ENCODE data around the gene GSG1.

GSG1 gene

GRCh38 chr12:13103391-13104033 is at the start of gene GSG1:
TSS of gene GSG1 (minus strand) at chr12:13103667. CDS start at chr12:13103512, 155 bp downstream.
- peak; percentile 39 for DNase-seq (ENCODE audit: low spot score)

GRCh38 chr12:13153180-13153579 is 49.7 kb upstream of the GSG1 start:
- DNase-seq (ENCODE audit: low spot score), result peak; percentile 87

DNA sequence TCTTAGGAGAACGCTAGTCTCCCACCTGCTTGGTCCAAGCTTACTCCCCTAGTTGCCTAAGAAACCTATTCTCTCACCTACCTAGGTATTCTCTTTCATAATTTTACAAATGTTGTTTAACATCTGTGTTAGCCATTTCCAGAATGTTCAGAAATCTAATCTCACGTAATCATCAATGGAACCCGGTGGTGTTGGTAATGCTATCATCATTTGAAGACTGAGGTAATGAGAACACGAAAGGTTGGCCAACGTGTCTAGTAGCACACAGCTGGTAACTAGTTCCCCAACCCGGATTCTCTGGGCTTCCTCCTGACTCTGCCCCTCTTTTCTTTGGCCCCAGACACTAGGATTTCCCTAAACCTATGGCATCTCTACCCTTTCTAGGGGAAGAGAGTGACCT is 49.3 kb upstream of the GSG1 start:
- DNase-seq (ENCODE audit: low spot score), result no peak

- DNase-seq (ENCODE audit: low spot score), result no peak
These were observed 48.8 kb upstream of the GSG1 start for GRCh38 chr12:13152281-13152680.

DNA sequence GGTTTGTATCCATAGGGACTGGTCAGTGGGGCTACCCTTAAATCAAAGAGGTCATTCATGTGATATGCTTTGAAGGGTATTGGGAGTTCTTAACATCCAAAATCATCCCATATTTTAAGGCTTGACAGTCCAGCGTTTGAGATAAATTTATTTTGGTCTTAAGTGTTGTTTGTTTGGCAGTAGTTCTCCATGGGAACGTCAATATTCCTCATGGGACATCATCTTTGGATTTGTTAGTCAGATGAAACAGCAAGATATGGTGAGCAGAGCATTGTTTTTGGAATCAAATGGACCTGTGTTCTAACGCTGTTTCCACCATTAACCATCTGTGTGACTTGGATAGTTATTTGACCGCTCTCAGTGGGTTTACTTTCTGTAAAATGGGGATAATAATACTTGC is 45.9 kb upstream of the GSG1 start:
- DNase-seq (ENCODE audit: low spot score), result no peak

GRCh38 chr12:13148485-13148847 is 45.0 kb upstream of the GSG1 start:
- DNase-seq (ENCODE audit: low spot score), result no peak

DNA sequence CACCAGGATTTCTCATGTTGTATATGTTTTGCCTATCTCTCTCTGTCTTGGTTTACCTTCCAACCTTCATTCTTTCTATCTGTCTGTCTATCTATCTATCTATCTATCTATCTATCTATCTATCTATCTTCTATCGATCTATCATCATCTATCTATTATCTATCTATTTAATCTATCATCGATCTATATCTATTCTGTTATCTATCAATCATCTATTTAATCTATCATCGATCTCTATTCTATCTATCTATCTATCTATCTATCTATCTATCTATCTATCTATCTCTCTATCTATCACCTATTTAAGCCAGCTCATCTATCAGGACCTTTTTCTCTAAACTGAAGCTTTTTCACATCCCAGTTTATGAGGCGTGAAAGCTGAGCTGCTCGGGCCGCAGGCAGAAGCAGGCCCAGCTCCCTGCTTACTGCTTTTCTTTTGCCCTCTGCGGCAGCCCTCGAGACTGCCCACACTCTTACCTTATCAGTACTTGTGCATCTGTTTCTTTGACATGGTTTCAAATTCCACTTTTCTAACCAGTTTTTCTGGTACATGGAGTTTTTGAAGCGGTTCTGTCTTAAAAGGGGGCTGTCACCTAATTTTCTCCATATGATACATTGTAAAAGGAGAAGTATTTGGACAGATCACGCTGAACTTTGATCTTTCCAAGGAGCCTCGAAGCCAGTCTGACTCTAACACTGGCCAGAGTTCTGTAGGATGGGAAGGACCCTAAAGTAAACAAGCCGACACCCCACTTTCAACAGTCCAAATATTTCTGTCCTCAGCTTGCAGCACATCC is 44.4 kb upstream of the GSG1 start:
- no peak for DNase-seq (ENCODE audit: low spot score)

- no peak for DNase-seq (ENCODE audit: low spot score)
These were observed 43.0 kb upstream of the GSG1 start for GRCh38 chr12:13146336-13146938.

DNA sequence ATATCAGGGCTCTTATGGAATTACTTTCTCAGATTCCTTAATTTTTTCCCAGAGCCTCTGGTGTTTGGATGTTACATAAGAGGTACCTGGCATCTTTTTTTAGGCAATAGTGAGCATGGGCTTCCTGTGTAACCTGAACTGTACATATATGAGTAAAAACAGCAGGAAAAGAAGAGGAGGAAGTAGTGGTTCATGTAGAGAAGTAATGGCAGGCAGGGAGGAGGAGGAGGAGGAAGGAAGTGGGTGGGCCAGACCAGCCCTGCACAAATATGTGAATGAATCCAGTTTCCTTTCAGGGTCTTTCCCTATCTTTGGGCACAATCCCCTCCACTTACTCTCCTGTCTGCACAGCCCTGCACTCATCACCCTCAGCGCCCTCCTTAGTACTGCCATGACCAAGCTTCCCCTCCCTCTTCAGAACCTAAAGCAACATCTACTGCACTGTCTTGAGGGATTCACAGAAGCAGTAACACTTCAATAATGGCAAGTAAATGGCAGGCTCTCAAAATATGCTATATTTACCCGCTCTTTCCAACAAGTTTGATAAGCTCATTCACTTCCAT is 40.9 kb upstream of the GSG1 start:
- no peak for DNase-seq (ENCODE audit: low spot score)

GRCh38 chr12:13142747-13143146 is 39.3 kb upstream of the GSG1 start:
- no peak for DNase-seq (ENCODE audit: low spot score)

- DNase-seq (ENCODE audit: low spot score), result no peak
These were observed 38.2 kb upstream of the GSG1 start for GRCh38 chr12:13141686-13142085.

GRCh38 chr12:13135371-13136178 is 32.1 kb upstream of the GSG1 start:
- DNase-seq (ENCODE audit: low spot score), result peak; percentile 94

GRCh38 chr12:13133886-13134285 is 30.4 kb upstream of the GSG1 start:
- peak; percentile 85 for DNase-seq (ENCODE audit: low spot score)

GRCh38 chr12:13130981-13131380 is 27.5 kb upstream of the GSG1 start:
- DNase-seq (ENCODE audit: low spot score), result no peak

- peak; percentile 93 for DNase-seq (ENCODE audit: low spot score)
These were observed 25.0 kb upstream of the GSG1 start for GRCh38 chr12:13128291-13128965.

GRCh38 chr12:13127444-13127843 is 24.0 kb upstream of the GSG1 start:
- no peak for DNase-seq (ENCODE audit: low spot score)

GRCh38 chr12:13126494-13126893 is 23.0 kb upstream of the GSG1 start:
- no peak for DNase-seq (ENCODE audit: low spot score)

GRCh38 chr12:13125996-13126395 is 22.5 kb upstream of the GSG1 start:
- no peak for DNase-seq (ENCODE audit: low spot score)

GRCh38 chr12:13124656-13125505 is 21.4 kb upstream of the GSG1 start:
- DNase-seq (ENCODE audit: low spot score), result peak; percentile 89

GRCh38 chr12:13121568-13121967 is 18.1 kb upstream of the GSG1 start:
- DNase-seq (ENCODE audit: low spot score), result no peak

GRCh38 chr12:13120413-13120812 is 16.9 kb upstream of the GSG1 start:
- no peak for DNase-seq (ENCODE audit: low spot score)
